ENCODE results near the gene GPR158.

Gene GPR158

DNA sequence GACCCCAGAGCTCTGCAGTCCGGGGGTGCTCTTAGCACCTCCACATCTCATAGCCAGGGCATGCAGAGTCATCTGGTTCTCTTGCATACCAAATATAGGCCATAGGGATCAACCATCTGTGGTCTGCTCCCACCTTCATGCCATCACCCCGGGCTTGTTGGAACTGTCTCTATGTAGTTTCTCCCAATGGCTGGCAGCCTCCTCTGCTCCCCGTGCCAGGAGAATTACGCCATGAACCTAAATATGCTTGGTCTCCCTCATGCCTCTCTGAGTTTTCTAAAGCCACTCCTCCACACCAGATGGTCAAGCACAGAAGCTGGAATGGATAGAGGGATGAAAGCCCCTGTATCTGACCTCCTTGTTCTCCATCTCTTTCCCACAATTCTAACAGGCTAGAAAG is 456.7 kb downstream of the GPR158 start:
- FAIRE-seq (no peak), DNase-seq (ENCODE audit: insufficient read length) (no peak)
- no peak for TF ChIP-seq TAF1 (IDR thresholded peaks at IDR 0.05; ENCODE audit: borderline replicate concordance, low read depth, low read length)

DNA sequence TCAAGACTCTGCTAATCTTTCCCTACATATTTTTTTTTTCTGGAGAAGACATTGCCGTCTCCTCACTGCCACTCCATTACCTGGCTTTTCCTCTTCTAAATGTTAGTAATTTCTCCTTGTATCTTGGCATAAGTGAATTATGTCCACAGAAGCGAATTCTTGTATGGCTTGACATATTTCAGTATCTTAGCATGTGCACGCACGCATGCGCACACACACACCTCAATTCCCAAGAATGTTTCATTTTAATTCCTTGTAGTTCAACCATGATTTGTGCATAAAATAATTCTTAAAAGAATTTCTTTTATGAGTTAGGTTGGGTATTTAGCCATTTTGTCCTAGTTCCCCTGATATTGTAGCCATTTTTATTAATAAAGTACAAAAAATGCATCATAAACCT is 458.0 kb downstream of the GPR158 start:
- DNase-seq (ENCODE audit: insufficient read length) (no peak), FAIRE-seq (no peak)
- no peak for TF ChIP-seq POLR2AphosphoS5 (IDR thresholded peaks at IDR 0.05; ENCODE audit: low read depth, low read length)
- TF ChIP-seq TAF1 (IDR thresholded peaks at IDR 0.05; ENCODE audit: borderline replicate concordance, low read depth, low read length), result no peak
- no peak for TF ChIP-seq POLR2A (IDR thresholded peaks at IDR 0.05; ENCODE audit: low read depth, low read length)

DNA sequence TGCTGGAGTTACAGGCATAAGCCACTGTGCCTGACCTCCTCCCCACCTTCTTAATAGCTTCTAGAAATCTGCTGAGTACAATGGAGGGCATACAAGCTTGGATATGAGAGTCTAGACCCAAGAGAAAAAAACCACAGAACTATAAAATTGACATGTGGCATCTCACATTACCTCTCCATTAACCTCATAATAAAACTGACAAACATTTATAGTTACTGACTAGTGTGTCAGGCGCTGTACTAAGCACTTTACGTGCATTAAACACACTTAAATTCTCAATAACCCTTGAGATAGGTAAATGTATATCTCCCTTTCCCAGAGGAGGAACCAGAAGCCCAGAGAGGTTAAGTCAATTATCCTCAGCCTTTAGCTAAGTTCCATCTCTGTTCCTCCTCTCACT is 458.7 kb downstream of the GPR158 start:
- FAIRE-seq, result no peak
- no peak for TF ChIP-seq POLR2A (IDR thresholded peaks at IDR 0.05; ENCODE audit: low read depth, low read length)
- TF ChIP-seq POLR2AphosphoS5 (IDR thresholded peaks at IDR 0.05; ENCODE audit: low read depth, low read length), result no peak
- TF ChIP-seq TAF1 (IDR thresholded peaks at IDR 0.05; ENCODE audit: borderline replicate concordance, low read depth, low read length), result no peak
- DNase-seq (ENCODE audit: insufficient read length), result no peak

DNA sequence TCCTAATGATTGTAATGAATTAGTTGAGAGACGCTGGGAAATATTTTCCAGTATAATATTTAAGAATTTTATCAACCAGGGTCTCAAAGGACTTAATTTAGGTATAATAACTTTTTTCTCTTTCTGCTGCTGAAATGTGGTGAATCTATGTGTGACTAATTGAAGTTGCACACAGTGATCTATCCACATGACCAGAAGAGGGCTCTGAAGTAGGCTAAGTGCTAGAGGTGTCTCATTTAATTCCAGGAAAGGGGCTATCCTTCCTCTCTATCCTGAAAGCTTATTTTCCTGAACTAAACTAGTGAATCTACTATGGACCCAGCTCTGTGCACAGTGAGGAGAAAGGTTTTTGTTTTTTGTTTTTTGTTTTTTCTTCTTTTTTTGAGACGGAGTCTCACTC is 464.8 kb downstream of the GPR158 start:
- TF ChIP-seq POLR2A (IDR thresholded peaks at IDR 0.05; ENCODE audit: low read depth, low read length) (no peak), POLR2AphosphoS5 (IDR thresholded peaks at IDR 0.05; ENCODE audit: low read depth, low read length) (no peak), TAF1 (IDR thresholded peaks at IDR 0.05; ENCODE audit: borderline replicate concordance, low read depth, low read length) (no peak)
- FAIRE-seq (no peak), DNase-seq (ENCODE audit: insufficient read length) (no peak)

DNA sequence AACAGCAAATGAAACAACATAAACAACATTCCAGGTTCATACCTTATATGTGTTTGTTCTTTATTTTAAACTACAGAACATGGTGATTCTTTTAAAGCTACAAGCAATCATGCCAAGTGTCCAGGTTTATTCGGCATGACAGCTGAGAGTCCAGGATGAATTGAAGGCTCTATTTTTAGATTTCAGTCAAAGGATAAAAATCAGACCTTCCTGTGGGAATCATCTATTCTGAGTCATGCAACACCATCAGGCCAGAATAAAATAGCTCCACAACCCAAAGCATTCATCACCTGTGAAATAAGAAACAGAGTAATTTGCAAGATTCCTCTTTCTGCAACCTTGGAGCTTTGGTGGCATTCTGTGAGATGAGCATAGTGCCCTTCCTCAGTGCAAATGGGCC is 466.8 kb downstream of the GPR158 start:
- FAIRE-seq (no peak), DNase-seq (ENCODE audit: insufficient read length) (no peak)
- TF ChIP-seq POLR2A (IDR thresholded peaks at IDR 0.05; ENCODE audit: low read depth, low read length) (no peak), POLR2AphosphoS5 (IDR thresholded peaks at IDR 0.05; ENCODE audit: low read depth, low read length) (no peak), TAF1 (IDR thresholded peaks at IDR 0.05; ENCODE audit: borderline replicate concordance, low read depth, low read length) (no peak)

DNA sequence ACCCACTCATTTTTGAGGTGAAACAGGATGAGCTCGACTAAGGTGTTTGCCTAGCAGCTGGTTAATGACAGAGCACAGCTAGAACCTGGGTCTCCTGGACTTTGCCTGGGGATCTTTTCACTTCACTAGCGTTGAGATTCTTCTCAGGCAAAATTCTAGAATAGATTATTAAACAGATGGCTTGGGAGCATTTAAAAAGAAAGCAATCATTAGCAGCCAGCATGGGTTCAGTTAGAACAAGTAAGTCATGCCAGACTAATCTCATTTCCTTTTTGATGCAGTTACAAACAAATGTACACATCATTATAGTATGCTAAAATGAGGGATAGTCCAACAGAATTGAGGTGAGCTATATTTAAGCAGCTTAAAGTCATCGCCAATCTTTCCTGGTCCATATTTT is 467.9 kb downstream of the GPR158 start:
- FAIRE-seq (no peak), DNase-seq (ENCODE audit: insufficient read length) (no peak)
- no peak for TF ChIP-seq TAF1 (IDR thresholded peaks at IDR 0.05; ENCODE audit: borderline replicate concordance, low read depth, low read length)
- no peak for TF ChIP-seq POLR2AphosphoS5 (IDR thresholded peaks at IDR 0.05; ENCODE audit: low read depth, low read length)
- no peak for TF ChIP-seq POLR2A (IDR thresholded peaks at IDR 0.05; ENCODE audit: low read depth, low read length)

DNA sequence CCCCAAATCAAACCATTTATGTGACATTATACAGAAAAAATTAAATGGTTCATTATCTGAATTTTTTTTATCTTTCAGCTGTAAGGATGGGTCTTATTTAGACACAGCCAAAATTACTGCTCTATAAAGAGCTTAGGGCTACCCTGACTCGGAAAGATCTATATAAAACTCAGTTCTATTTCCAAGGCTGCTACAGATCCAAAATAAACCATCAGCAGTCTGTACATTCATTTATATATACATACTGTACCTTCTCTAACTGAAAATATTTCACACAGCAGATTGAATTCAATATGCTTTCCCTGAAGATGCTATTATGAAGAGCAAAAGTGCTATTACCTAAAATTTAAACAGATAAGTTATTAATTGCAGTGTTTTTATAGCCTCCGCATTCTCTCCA is 471.6 kb downstream of the GPR158 start:
- DNase-seq (ENCODE audit: insufficient read length) (no peak), FAIRE-seq (no peak)
- no peak for TF ChIP-seq POLR2A (IDR thresholded peaks at IDR 0.05; ENCODE audit: low read depth, low read length)
- no peak for TF ChIP-seq TAF1 (IDR thresholded peaks at IDR 0.05; ENCODE audit: borderline replicate concordance, low read depth, low read length)
- TF ChIP-seq POLR2AphosphoS5 (IDR thresholded peaks at IDR 0.05; ENCODE audit: low read depth, low read length), result no peak

DNA sequence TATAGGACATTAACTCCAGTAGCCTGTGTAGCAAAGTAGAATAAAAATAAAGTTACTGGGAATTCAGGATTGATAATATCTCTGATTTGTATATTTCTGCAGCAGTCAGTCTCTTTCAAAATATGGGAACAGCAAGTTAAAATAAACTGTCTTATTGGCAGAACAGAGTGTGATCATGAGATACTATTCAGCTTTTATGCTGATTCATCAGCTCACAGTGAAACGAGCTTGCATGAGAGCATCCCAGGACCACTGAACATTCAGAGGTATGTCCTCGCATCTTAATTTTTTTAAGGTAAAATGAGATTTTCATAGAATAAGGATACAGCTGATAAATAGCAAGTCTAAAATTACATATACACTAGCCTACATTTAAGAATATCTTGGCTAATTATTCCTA is 476.7 kb downstream of the GPR158 start:
- no peak for TF ChIP-seq POLR2A (IDR thresholded peaks at IDR 0.05; ENCODE audit: low read depth, low read length)
- TF ChIP-seq POLR2AphosphoS5 (IDR thresholded peaks at IDR 0.05; ENCODE audit: low read depth, low read length), result no peak
- TF ChIP-seq TAF1 (IDR thresholded peaks at IDR 0.05; ENCODE audit: borderline replicate concordance, low read depth, low read length), result no peak

More for the DNA sequence above, 476.7 kb downstream of the GPR158 start:
- DNase-seq (ENCODE audit: insufficient read length) (no peak), FAIRE-seq (no peak)

Data from GM12892 (cell line).